AG04449 (cell line): ENCODE results near the gene MEGF11.

Experiments
- CTCF ChIA-PET: fragments of 350-600 bp; formaldehyde crosslinking; extraction: SDS; loops from one replicate; lab custom pipeline; 2021; ENCODE audit warnings: antibody characterized with exemption; lab: Yijun Ruan, JAX
- POLR2A ChIA-PET: fragments of 400-600, 350-600 bp; formaldehyde crosslinking; extraction: SDS; loops from one replicate; lab custom pipeline; 2020; ENCODE audit warnings: antibody characterized with exemption, inconsistent platforms; lab: Yijun Ruan, JAX
- DNase-seq: peaks from one replicate; pipeline ENCODE4 v3.0.0-alpha.2; 2010; ENCODE audit warnings: low read depth, low spot score
- H3K4me3 ChIP-seq: 2 replicates; pipeline ENCODE4 v1.5.1; 2011; ENCODE audit warnings: low read depth, mild to moderate bottlenecking, control low read depth, low read length
- CTCF ChIP-seq: IDR thresholded peaks from one replicate; pipeline ENCODE4 v1.5.1; 2011; ENCODE audit warnings: mild to moderate bottlenecking, moderate library complexity, low read length, control low read depth, inconsistent platforms; ENCODE audit not compliant: insufficient read depth; ENCODE audit errors: missing control alignments

MEGF11 gene

GRCh38 chr15:65906396-65906795, 347.2 kb downstream of the MEGF11 start:
- ChIA-PET CTCF (interaction anchor here (3.0 kb wide), 1 partner anchor 10 kb away, joined by 6 read pairs; no protein-coding TSS in a partner anchor), POLR2A (no interaction called here)
- no peak for DNase-seq

DNA sequence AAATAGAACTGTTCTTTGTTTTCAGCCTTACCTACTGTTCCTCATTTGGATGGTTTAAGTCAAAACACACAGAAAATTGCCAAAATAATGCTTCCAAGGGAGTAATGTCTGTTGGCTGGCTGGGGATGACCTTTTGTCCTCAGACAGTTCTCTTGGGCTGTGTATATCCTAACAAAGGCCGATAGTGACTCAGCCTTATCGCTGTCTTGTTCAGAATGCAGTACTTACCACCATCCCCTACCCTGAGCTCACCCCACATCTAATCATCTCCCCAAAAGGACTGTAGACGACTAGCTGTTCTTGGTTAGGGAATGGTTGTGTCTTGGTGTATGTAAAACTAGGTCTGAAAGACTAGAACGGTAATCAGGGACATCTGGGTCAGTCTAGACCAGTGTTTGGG, 349.2 kb downstream of the MEGF11 start:
- ChIA-PET CTCF (interaction anchor here (1.0 to 3.0 kb wide), 4 partner anchors 8 to 266 kb away, joined by 4 to 6 read pairs (median 4); no protein-coding TSS in a partner anchor), POLR2A (no interaction called here)
- TF ChIP-seq CTCF: no peak
- H3K4me3 ChIP-seq: no peak overlapping the region
- no peak for DNase-seq

More at GRCh38 chr15:65906396-65906795, 347.2 kb downstream of the MEGF11 start:
- H3K4me3 ChIP-seq: no peak overlapping the region
- TF ChIP-seq CTCF: no peak

DNA sequence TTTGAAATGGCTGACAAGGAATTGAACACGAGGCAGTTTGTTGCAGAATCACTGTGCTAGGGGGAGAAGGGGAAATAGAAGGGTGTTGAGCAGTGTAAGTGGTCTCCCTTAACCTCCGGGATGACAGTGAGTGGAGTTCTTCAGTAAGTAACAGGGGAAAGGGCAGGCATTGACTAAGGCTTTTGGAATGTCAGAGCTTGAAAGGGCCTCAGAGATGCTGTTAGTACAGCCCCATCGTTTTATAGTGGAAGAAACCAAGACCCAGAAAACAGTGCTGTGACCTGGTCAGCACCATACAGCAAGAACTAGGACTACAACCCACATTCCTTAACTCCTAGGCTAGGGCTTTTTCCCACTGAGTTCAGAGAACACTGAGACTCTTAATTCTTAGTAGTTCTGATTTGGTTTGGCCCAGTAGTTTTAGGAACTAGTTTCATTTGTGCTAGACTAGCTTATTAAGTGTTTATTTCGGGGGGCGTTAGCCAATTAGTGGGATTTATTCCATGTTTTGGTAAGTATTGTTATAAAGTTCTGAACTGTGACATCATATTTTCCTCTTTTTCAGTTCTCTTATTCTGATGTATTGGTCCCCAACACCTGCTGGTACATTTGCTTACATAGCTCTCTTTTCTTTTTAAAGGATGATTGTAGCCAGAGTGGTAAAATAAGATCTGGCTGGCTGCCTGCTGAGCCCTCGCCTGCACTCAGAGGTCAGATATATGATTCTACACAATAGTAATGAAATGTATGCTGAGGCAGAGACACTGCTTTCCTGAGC, 350.1 kb downstream of the MEGF11 start:
- ChIA-PET CTCF (interaction anchor here (1.0 to 1.3 kb wide), 3 partner anchors 13 to 265 kb away, joined by 4 to 5 read pairs (median 4); no protein-coding TSS in a partner anchor), POLR2A (no interaction called here)
- H3K4me3 ChIP-seq: no peak overlapping the region
- no peak for TF ChIP-seq CTCF
- peak; percentile 10 for DNase-seq

DNA sequence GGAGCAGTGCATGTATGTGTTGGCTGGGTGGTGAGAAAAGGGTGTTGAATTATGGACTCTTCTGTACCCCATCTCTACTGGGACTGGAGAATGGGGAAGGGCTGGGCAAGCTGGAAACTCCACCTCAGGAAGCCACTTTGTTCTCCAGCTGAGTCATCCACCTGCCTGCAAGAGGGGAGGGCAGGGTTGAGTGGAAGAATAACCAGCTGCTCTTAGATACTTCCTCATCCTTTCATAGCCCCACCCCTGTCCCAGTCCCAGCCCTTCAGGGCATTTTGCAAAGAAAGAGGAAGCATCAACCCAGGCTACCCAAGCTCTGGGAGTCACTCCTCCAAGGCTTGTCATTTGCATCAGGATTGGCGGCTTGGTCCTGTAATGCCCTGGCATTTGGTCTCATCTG, 351.2 kb downstream of the MEGF11 start:
- no peak overlapping the region for H3K4me3 ChIP-seq
- CTCF ChIA-PET: no interaction called here
- no peak for DNase-seq
- POLR2A ChIA-PET: no interaction called here
- TF ChIP-seq CTCF: no peak

DNA sequence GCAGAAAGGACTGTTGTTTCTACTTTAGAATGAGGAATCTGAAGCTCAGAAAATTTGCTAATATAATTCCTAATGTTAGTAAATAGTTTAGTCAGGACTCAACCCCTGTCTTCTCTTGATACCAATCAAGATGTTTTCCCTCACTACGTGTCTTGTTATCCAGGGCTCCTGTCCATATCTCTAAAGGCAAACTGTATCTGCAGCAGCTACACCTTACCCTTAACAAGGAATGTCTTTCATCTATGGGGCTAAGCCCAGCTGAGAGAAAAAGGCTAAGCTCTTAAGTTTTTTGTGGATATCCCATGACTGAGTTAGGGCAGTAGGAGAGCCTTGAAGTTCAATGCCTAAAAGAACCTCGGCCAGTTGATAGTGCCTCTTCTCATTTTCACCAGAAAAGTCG, 351.7 kb downstream of the MEGF11 start:
- ChIA-PET POLR2A (no interaction called here), CTCF (interaction anchor here (0.9 to 1.1 kb wide), 2 partner anchors 14 to 32 kb away, joined by 4 read pairs; partner anchors contain the start of gene RAB11A)
- DNase-seq: no peak

More for the DNA sequence above, 351.7 kb downstream of the MEGF11 start:
- H3K4me3 ChIP-seq: no peak overlapping the region
- no peak for TF ChIP-seq CTCF
